Stimulated activated naive CD8-positive, alpha-beta T cell treated with anti-CD3 and anti-CD28 coated beads, Interleukin-15, Interleukin-2, amounts not matched to agents 100 U/mL and 50 U/mL, for 24 hours (primary cell): ENCODE data around the gene RUFY3.
A peak's percentile ranks its signal among the peaks of the same experiment; 100 is the strongest.
"Not testable (repeated sequence)": the region's sequence is repeated elsewhere in the genome, so short reads cannot be mapped to it uniquely, and the experiment has no call there.

ENCODE experiments used
- ATAC-seq: fragments of 150-1000 bp; cut with Tn5 transposase; one replicate; pipeline ENCODE4 v1.10.0; 2021
- DNase-seq: peaks from one replicate; pipeline ENCODE4 v3.0.0; 2021

Gene RUFY3

GRCh38 chr4:70737409-70737808 is 15.6 kb downstream of the RUFY3 start:
- no peak for ATAC-seq
- no peak for DNase-seq

GRCh38 chr4:70739496-70740337 is 18.0 kb downstream of the RUFY3 start:
- no peak for ATAC-seq
- DNase-seq = no peak

GRCh38 chr4:70741867-70742658 is 20.3 kb downstream of the RUFY3 start:
- DNase-seq (no peak), ATAC-seq (no peak)

- ATAC-seq (no peak), DNase-seq (no peak)
Observed at GRCh38 chr4:70743731-70744130, 22.0 kb downstream of the RUFY3 start.

- ATAC-seq (no peak), DNase-seq (no peak)
Observed at GRCh38 chr4:70746179-70746839, 24.5 kb downstream of the RUFY3 start.

- DNase-seq = no peak
- ATAC-seq = no peak
Observed at GRCh38 chr4:70747874-70748273, 26.1 kb downstream of the RUFY3 start.

- ATAC-seq = no peak
- no peak for DNase-seq
Observed at GRCh38 chr4:70749313-70749712, 27.5 kb downstream of the RUFY3 start.

GRCh38 chr4:70752236-70752635 is 30.5 kb downstream of the RUFY3 start:
- DNase-seq (no peak), ATAC-seq (no peak)

- no peak for DNase-seq
- peak; percentile 40 for ATAC-seq
Observed at GRCh38 chr4:70753630-70754029, 31.9 kb downstream of the RUFY3 start.

- no peak for ATAC-seq
Observed at GRCh38 chr4:70754470-70754869, 32.7 kb downstream of the RUFY3 start.

GRCh38 chr4:70754990-70755688 is 33.4 kb downstream of the RUFY3 start:
- ATAC-seq (no peak), DNase-seq (no peak)

More at GRCh38 chr4:70754470-70754869, 32.7 kb downstream of the RUFY3 start:
- DNase-seq = no peak

GRCh38 chr4:70759126-70759525 is 37.4 kb downstream of the RUFY3 start:
- no peak for ATAC-seq
- no peak for DNase-seq

GRCh38 chr4:70759627-70760026 is 37.9 kb downstream of the RUFY3 start:
- no peak for ATAC-seq

GRCh38 chr4:70760662-70761061 is 38.9 kb downstream of the RUFY3 start:
- no peak for ATAC-seq
- no peak for DNase-seq

More at GRCh38 chr4:70759627-70760026, 37.9 kb downstream of the RUFY3 start:
- DNase-seq = no peak

GRCh38 chr4:70761276-70761816 is 39.6 kb downstream of the RUFY3 start:
- DNase-seq = no peak
- ATAC-seq = no peak

- no peak for ATAC-seq
- no peak for DNase-seq
Observed at GRCh38 chr4:70765368-70765767, 43.6 kb downstream of the RUFY3 start.

- ATAC-seq (no peak), DNase-seq (no peak)
Observed at GRCh38 chr4:70768301-70768948, 46.7 kb downstream of the RUFY3 start.

GRCh38 chr4:70769396-70769795 is 47.6 kb downstream of the RUFY3 start:
- ATAC-seq, DNase-seq: not testable (repeated sequence)

- no peak for ATAC-seq
- no peak for DNase-seq
Observed at GRCh38 chr4:70772929-70773555, 51.3 kb downstream of the RUFY3 start.

GRCh38 chr4:70778888-70779422 is 57.2 kb downstream of the RUFY3 start:
- no peak for ATAC-seq
- no peak for DNase-seq

GRCh38 chr4:70783096-70783495 is 61.3 kb downstream of the RUFY3 start:
- ATAC-seq (no peak), DNase-seq (no peak)
